GM12878 (cell line): Measurements from ENCODE around the gene GATA3. TPM values are rescaled to one million over a fixed set of nuclear protein-coding genes. Genes with fewer than 3 reads are reported as not detected.

Experiments used
- CBFB ChIP-seq: IDR thresholded peaks from 2 replicates; pipeline ENCODE4 v1.6.1; 2016; ENCODE audit warnings: antibody characterized with exemption, low read depth
- CHD4 ChIP-seq: fragments of 200-600 bp; sonication (generic); IDR thresholded peaks from 2 replicates; pipeline ENCODE4 v1.6.1; 2016; ENCODE audit warnings: mild to moderate bottlenecking
- DPF2 ChIP-seq: fragments of 450-650 bp; IDR thresholded peaks from 2 replicates; pipeline ENCODE4 v1.6.1; 2017; ENCODE audit warnings: mild to moderate bottlenecking
- IRF4 ChIP-seq: IDR thresholded peaks from 2 replicates; pipeline ENCODE4 v1.6.1; 2011; ENCODE audit warnings: low read depth, low read length
- MEF2B ChIP-seq: fragments of 450-650 bp; IDR thresholded peaks from 2 replicates; pipeline ENCODE4 v1.6.1; 2018; ENCODE audit warnings: mild to moderate bottlenecking, moderate library complexity; ENCODE audit not compliant: partially characterized antibody, poor library complexity, severe bottlenecking
- MLLT1 ChIP-seq: fragments of 450-650 bp; IDR thresholded peaks from 2 replicates; pipeline ENCODE4 v1.6.1; 2016; ENCODE audit warnings: mild to moderate bottlenecking
- MTA2 ChIP-seq: fragments of 450-650 bp; IDR thresholded peaks from 2 replicates; pipeline ENCODE4 v1.6.1; 2016; ENCODE audit warnings: low read depth, mild to moderate bottlenecking, moderate library complexity
- NFYB ChIP-seq: IDR thresholded peaks from 2 replicates; pipeline ENCODE4 v1.6.1; 2011; ENCODE audit warnings: low read depth, mild to moderate bottlenecking, low read length, improper control_type of control experiment, moderate library complexity; ENCODE audit not compliant: insufficient read depth
- NKRF ChIP-seq: fragments of 450-650 bp; conservative IDR thresholded peaks from 2 replicates; pipeline ENCODE4 v1.6.1; 2017; ENCODE audit warnings: mild to moderate bottlenecking, moderate library complexity
- NR2F1 ChIP-seq: fragments of 450-650 bp; conservative IDR thresholded peaks from 2 replicates; pipeline ENCODE4 v1.6.1; 2017; ENCODE audit warnings: mild to moderate bottlenecking
- PAX8 ChIP-seq: fragments of 450-650 bp; IDR thresholded peaks from 2 replicates; pipeline ENCODE4 v1.6.1; 2017; ENCODE audit warnings: mild to moderate bottlenecking, moderate library complexity
- POU2F2 ChIP-seq: IDR thresholded peaks from 3 replicates; pipeline ENCODE4 v1.6.1; 2011; ENCODE audit warnings: low read depth, mild to moderate bottlenecking, low read length, borderline replicate concordance
- SMC3 ChIP-seq: IDR thresholded peaks from 2 replicates; pipeline ENCODE4 v1.6.1; 2011; ENCODE audit warnings: low read length, improper control_type of control experiment, borderline replicate concordance
- SUPT20H ChIP-seq: IDR thresholded peaks from 2 replicates; pipeline ENCODE4 v1.6.1; 2011; ENCODE audit warnings: low read depth, mild to moderate bottlenecking, low read length, moderate library complexity, borderline replicate concordance; ENCODE audit not compliant: control insufficient read depth
- TCF3 ChIP-seq: IDR thresholded peaks from 2 replicates; pipeline ENCODE4 v1.6.1; 2012; ENCODE audit warnings: low read depth, mild to moderate bottlenecking, low read length, borderline replicate concordance; ENCODE audit not compliant: insufficient read depth
- WRNIP1 ChIP-seq: IDR thresholded peaks from 2 replicates; pipeline ENCODE4 v1.6.1; 2011; ENCODE audit warnings: low read depth, low read length, improper control_type of control experiment, borderline replicate concordance
- ZNF384 ChIP-seq: IDR thresholded peaks from 2 replicates; pipeline ENCODE4 v1.6.1; 2012; ENCODE audit warnings: low read depth, mild to moderate bottlenecking, low read length, improper control_type of control experiment, borderline replicate concordance
- ZNF622 ChIP-seq: fragments of 450-650 bp; IDR thresholded peaks from 2 replicates; pipeline ENCODE4 v1.6.1; 2017; ENCODE audit warnings: mild to moderate bottlenecking, inconsistent platforms
- polyA plus RNA-seq, 11 experiments: library from polyadenylated mRNA; depleted of rRNA in 4 of 11; unstranded in 6 of 11; stranded (reverse) in 5 of 11; fragments of >200 nt; fragmentation: Nextera tagmentation in 4 of 11; fragmentation: Illumina TruSeq in 1 of 11; extraction: Ambion mirVana in 4 of 11; extraction: Trizol in 1 of 11; gene quantifications; 1 replicate in 1 of 11; 2 replicates in 10 of 11; pipeline versions ENCODE4 v1.2.1 to v1.2.3, GENCODE V29; 2011 to 2016; ENCODE audit warnings: inconsistent platforms in 2 of 11, missing spikeins in 2 of 11, low read depth in 1 of 11
- total RNA-seq, 4 experiments: library from RNA; depleted of rRNA in 3 of 4; stranded (reverse); fragments of >200 nt in 3 of 4; fragmentation: Illumina TruSeq in 1 of 4; extraction: Trizol in 1 of 4; gene quantifications; 2 replicates each; pipeline versions ENCODE4 v1.2.1 to v1.2.3, GENCODE V29; 2013 to 2021
- TF ChIP-seq, protein P1 (sequence below): IDR thresholded peaks from 2 replicates; pipeline ENCODE4 v1.6.1; 2012; ENCODE audit warnings: low read depth, low read length, improper control_type of control experiment
- TF ChIP-seq, protein P2 (sequence below): IDR thresholded peaks from 2 replicates; pipeline ENCODE4 v1.6.1; 2012; ENCODE audit warnings: mild to moderate bottlenecking, low read depth, low read length

GATA3 gene
- total and polyA plus RNA-seq, 10 of the 15 experiments (the other 5 are each of a cell fraction or from before 2014, with no cell fraction given) = 0.08 to 0.80 (median 0.29) TPM

DNA sequence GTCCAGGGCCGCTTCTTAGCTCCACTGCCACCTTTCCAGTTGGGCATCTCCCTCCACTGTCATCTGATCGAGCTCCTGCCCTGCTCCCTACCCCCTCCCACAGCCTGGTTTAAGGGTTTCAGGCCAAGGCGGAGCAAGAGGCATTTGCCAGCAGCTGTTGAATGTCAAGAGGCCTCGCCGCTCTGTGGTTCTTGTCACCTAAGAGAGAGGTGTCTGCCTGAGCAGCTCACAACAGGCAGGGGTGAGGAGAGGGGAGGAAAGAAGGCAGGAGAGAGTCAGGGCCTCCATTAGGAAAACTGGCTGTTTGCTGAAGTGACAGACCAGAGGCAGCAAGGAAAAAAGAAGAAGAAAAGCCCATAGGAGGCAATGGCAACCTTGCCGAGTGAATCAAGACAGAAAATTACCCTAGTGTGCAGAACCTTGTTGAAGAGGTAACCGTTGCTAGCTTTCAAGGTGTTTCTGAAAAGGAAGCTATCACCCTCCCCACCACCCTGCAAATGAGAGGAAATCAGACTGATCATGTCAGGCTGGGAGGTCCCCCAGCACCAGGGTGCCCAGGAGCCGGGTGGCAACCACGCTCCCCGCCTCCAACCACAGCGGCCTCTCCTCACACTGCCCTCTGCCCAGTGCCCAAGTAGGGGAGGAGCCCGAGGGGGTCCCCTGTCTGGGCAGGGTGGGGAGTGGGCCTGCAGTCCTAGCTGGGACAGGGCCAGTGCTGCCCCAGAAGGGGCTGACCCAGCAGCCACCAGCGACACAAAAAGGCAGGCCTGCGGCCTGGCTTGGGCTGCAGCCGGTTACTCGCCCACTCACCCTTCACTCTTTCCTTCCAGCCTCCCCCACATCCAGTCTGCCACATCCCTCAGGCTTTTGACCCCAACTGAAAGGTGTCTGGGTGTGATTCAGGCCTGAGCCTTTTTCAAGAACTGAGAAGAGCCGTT is 7.1 kb downstream of the GATA3 start (continued):
- TF ChIP-seq, protein P1, sequence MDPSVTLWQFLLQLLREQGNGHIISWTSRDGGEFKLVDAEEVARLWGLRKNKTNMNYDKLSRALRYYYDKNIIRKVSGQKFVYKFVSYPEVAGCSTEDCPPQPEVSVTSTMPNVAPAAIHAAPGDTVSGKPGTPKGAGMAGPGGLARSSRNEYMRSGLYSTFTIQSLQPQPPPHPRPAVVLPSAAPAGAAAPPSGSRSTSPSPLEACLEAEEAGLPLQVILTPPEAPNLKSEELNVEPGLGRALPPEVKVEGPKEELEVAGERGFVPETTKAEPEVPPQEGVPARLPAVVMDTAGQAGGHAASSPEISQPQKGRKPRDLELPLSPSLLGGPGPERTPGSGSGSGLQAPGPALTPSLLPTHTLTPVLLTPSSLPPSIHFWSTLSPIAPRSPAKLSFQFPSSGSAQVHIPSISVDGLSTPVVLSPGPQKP = no peak
- TF ChIP-seq WRNIP1 = no peak
- TF ChIP-seq, protein P2, sequence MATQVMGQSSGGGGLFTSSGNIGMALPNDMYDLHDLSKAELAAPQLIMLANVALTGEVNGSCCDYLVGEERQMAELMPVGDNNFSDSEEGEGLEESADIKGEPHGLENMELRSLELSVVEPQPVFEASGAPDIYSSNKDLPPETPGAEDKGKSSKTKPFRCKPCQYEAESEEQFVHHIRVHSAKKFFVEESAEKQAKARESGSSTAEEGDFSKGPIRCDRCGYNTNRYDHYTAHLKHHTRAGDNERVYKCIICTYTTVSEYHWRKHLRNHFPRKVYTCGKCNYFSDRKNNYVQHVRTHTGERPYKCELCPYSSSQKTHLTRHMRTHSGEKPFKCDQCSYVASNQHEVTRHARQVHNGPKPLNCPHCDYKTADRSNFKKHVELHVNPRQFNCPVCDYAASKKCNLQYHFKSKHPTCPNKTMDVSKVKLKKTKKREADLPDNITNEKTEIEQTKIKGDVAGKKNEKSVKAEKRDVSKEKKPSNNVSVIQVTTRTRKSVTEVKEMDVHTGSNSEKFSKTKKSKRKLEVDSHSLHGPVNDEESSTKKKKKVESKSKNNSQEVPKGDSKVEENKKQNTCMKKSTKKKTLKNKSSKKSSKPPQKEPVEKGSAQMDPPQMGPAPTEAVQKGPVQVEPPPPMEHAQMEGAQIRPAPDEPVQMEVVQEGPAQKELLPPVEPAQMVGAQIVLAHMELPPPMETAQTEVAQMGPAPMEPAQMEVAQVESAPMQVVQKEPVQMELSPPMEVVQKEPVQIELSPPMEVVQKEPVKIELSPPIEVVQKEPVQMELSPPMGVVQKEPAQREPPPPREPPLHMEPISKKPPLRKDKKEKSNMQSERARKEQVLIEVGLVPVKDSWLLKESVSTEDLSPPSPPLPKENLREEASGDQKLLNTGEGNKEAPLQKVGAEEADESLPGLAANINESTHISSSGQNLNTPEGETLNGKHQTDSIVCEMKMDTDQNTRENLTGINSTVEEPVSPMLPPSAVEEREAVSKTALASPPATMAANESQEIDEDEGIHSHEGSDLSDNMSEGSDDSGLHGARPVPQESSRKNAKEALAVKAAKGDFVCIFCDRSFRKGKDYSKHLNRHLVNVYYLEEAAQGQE = no peak
- TF ChIP-seq TCF3 = 0 out of 2 replicates have a peak, but pooled peaks have one; percentile 56
- no peak for TF ChIP-seq MTA2
- no peak for TF ChIP-seq MEF2B
- TF ChIP-seq PAX8 = no peak
- TF ChIP-seq NR2F1 = peak; percentile 70
- 0 out of 2 replicates have a peak, but pooled peaks have one; percentile 17 for TF ChIP-seq DPF2
- TF ChIP-seq ZNF622 = no peak
- TF ChIP-seq SUPT20H = no peak
- no peak for TF ChIP-seq SMC3
- TF ChIP-seq CHD4 = no peak
- TF ChIP-seq POU2F2 = no peak
- no peak for TF ChIP-seq IRF4
- no peak for TF ChIP-seq NFYB
- TF ChIP-seq NKRF = no peak
- no peak for TF ChIP-seq MLLT1
- no peak for TF ChIP-seq CBFB
- no peak for TF ChIP-seq ZNF384
